Parathyroid adenoma (tissue), 2 donors: ENCODE data around the gene STRN4.
A peak's percentile ranks its signal among the peaks of the same experiment; 100 is the strongest.

Experiments used
- H2AFZ ChIP-seq: fragments of 300-600 bp; sonication (generic); one replicate; pipeline ENCODE4 v1.7.0; 2017; ENCODE audit warnings: antibody characterized with exemption, mild to moderate bottlenecking
- H3K27ac ChIP-seq: fragments of 300-600 bp; sonication (generic); one replicate; pipeline ENCODE4 v1.7.0; 2017
- H3K27me3 ChIP-seq: fragments of 300-600 bp; sonication (generic); one replicate; pipeline ENCODE4 v1.7.0; 2017; ENCODE audit warnings: low read length; ENCODE audit not compliant: control insufficient read depth, insufficient read depth
- H3K36me3 ChIP-seq: fragments of 300-600 bp; sonication (generic); one replicate; pipeline ENCODE4 v1.7.0; 2017; ENCODE audit warnings: low read length; ENCODE audit not compliant: control insufficient read depth, insufficient read depth
- H3K4me1 ChIP-seq: fragments of 300-600 bp; sonication (generic); one replicate; pipeline ENCODE4 v1.7.0; 2017; ENCODE audit warnings: control low read depth
- H3K4me2 ChIP-seq: fragments of 300-600 bp; sonication (generic); one replicate; pipeline ENCODE4 v1.7.0; 2017; ENCODE audit warnings: low read length
- H3K4me3 ChIP-seq: fragments of 300-600 bp; sonication (generic); one replicate; pipeline ENCODE4 v1.7.0; 2017; ENCODE audit warnings: low read depth, low read length
- H3K79me2 ChIP-seq: fragments of 300-600 bp; sonication (generic); one replicate; pipeline ENCODE4 v1.7.0; 2017; ENCODE audit warnings: control low read depth
- H3K9ac ChIP-seq: fragments of 300-600 bp; sonication (generic); one replicate; pipeline ENCODE4 v1.7.0; 2017; ENCODE audit warnings: mild to moderate bottlenecking
- H3K9me3 ChIP-seq: fragments of 300-600 bp; sonication (generic); one replicate; pipeline ENCODE4 v1.7.0; 2017; ENCODE audit warnings: low read length; ENCODE audit not compliant: control insufficient read depth
- TF ChIP-seq, protein P1 (sequence below): fragments of 300-600 bp; sonication (generic); IDR thresholded peaks from one replicate; pipeline ENCODE4 v1.7.0; 2017; ENCODE audit warnings: antibody characterized with exemption, mild to moderate bottlenecking
- donor health status: primary hyperparathyroidism.

The STRN4 gene

DNA sequence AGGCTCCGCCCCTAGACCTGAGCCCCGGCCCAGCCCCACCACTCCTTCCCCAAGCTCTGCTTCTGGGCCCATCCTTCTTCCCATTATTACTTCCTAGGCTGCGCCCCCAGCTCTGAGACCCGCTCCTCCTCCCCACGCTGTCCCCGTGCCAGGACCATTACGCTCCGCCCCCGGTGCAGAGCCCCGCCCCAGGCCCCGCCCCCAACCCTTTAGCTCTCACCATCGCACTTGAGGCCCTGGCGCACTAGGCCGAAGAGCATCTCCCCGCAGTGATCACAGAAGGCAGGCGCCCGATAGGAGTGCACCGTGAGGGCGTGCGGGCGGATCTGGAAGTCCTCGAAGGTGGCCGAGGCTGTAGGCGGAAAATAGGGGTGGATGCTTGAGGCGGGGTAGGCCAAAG lies 35.6 kb downstream of the STRN4 start:
- H3K4me3 ChIP-seq, result no peak overlapping the region
- no peak overlapping the region for H3K4me2 ChIP-seq
- H3K79me2 ChIP-seq, result no peaks in the 10 kb centered on the region
- no peaks in the 10 kb centered on the region for H3K36me3 ChIP-seq
- no peak overlapping the region for H3K27ac ChIP-seq
- no peaks in the 10 kb centered on the region for H3K9me3 ChIP-seq
- no peaks in the 10 kb centered on the region for H3K27me3 ChIP-seq
- peaks cover 5% of the 10 kb centered on the region for H3K4me1 ChIP-seq
- no peak overlapping the region for H2AFZ ChIP-seq
- TF ChIP-seq, protein P1, sequence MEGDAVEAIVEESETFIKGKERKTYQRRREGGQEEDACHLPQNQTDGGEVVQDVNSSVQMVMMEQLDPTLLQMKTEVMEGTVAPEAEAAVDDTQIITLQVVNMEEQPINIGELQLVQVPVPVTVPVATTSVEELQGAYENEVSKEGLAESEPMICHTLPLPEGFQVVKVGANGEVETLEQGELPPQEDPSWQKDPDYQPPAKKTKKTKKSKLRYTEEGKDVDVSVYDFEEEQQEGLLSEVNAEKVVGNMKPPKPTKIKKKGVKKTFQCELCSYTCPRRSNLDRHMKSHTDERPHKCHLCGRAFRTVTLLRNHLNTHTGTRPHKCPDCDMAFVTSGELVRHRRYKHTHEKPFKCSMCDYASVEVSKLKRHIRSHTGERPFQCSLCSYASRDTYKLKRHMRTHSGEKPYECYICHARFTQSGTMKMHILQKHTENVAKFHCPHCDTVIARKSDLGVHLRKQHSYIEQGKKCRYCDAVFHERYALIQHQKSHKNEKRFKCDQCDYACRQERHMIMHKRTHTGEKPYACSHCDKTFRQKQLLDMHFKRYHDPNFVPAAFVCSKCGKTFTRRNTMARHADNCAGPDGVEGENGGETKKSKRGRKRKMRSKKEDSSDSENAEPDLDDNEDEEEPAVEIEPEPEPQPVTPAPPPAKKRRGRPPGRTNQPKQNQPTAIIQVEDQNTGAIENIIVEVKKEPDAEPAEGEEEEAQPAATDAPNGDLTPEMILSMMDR, result no peak
- no peak overlapping the region for H3K9ac ChIP-seq

DNA sequence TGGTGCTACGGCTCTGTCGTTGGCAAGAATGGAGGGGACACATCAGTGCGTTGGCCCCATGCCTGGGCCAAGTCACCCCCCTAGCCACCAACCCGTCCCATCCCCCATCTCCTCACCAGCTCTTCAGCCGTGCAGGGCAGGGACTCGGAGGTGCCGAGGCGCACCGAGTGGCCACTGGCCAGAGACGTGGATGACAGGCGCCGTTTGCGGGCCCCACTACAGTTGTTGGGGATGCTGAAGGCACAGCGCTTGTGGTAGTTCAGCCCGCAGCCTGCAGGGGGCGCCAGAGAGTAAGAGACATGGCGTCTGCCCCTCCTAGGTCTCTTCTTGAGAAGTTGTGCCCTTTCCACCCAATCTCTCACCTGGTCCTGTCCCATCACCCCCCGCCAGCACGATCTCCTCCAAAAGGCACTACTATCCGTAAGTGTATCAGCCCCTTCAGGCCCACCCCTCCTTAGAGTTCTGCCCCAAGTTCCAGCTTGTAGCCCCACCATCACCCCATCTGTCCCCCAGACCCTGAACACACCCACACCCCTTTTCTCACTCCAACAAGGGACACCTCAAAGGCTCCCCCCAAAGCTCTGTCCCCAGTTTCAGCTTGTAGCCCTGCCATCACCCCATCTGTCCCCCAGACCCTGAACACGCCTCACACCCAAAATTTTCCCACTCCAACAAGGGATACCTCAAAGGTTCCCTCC lies 41.7 kb downstream of the STRN4 start:
- Histone ChIP-seq H3K79me2 (peaks cover 3% of the 10 kb centered on the region), H3K4me1 (no peaks in the 10 kb centered on the region), H3K4me3 (no peak overlapping the region), H3K4me2 (no peak overlapping the region), H3K27me3 (no peaks in the 10 kb centered on the region), H3K36me3 (no peaks in the 10 kb centered on the region), H3K9me3 (no peaks in the 10 kb centered on the region), H3K9ac (no peak overlapping the region), H2AFZ (no peak overlapping the region), H3K27ac (no peak overlapping the region)
- TF ChIP-seq, protein P1, result peak; percentile 94

DNA sequence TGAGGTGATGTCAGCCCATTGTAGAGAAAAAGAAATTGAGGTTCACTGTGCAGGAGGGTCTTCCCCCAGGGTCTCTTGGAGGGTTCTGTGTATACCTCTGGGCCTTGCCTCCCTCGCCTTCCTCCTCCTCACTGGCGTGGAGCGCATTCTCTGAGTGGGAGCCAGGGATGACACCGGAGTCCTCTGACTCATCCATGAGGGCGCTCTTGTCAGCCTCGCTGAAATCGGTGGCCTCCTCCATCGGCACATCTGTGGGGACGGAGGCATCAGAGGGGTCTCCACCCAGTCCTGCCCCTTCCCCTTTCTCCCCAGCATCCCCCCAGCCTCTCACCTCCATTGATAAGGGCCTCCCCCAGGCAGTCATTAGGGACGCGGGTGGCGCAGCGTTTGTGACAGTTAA lies 45.5 kb downstream of the STRN4 start:
- no peak overlapping the region for H2AFZ ChIP-seq

DNA sequence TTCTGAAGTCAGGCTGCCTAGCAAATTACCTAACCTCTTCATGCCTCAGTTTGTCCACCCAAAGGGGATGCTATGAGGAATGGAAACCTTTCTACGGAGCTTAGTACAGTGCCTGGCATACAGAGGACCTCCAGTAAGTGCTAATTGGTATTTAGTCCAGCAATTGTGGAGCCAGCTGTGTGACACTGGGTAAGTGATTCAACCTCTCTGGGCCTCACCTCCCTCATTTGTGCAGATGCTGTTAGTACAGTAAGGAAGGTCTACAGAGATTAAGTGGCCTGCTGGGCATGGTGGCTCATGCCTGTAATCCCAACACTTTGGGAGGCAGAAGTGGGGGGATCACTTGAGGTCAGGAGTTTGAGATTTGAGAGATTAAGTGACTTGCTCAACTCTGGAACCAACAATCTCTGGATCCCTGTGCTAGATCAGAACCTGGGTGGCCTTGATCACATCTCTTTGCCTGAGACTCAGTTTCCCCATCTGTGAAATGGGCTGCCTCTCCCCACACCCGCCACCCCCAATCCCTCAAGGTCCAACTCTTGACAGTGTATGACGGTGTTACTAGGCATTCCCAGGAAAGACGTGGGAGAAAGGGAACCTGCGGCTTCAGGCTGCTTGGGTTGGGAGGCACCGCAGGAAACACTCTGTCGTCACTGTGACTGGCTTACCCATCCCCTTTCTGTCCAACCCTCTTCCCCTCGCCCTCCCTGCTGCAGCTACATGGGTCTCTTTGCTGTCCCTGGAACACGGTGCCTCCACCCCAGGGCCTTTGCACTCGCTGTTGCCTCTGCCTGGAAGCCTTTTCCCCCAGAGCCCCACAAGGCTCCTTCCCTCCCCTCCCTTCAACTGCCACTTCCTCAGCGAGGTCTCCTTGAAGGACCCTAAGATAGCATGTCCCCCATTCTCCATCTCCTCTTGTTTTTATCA lies 47.6 kb downstream of the STRN4 start:
- TF ChIP-seq, protein P1, result no peak
- Histone ChIP-seq H3K4me2 (no peak overlapping the region), H3K27ac (no peak overlapping the region), H3K9me3 (no peaks in the 10 kb centered on the region), H2AFZ (no peak overlapping the region), H3K4me3 (no peak overlapping the region), H3K4me1 (no peaks in the 10 kb centered on the region), H3K36me3 (no peaks in the 10 kb centered on the region), H3K79me2 (peaks cover 2% of the 10 kb centered on the region), H3K9ac (no peak overlapping the region), H3K27me3 (no peaks in the 10 kb centered on the region)

More for the DNA sequence above, 45.5 kb downstream of the STRN4 start:
- Histone ChIP-seq H3K9ac (no peak overlapping the region), H3K4me2 (no peak overlapping the region), H3K79me2 (peaks cover 4% of the 10 kb centered on the region), H3K27me3 (no peaks in the 10 kb centered on the region), H3K27ac (no peak overlapping the region), H3K9me3 (no peaks in the 10 kb centered on the region), H3K4me1 (no peaks in the 10 kb centered on the region), H3K36me3 (no peaks in the 10 kb centered on the region), H3K4me3 (no peak overlapping the region)
- TF ChIP-seq, protein P1, result no peak
